CD4-positive, alpha-beta T cell treated with Interleukin-4 for 4 hours (primary cell): Measurements from ENCODE around the gene PUS1.
A peak's percentile ranks its signal among the peaks of the same experiment; 100 is the strongest.
"Not testable (repeated sequence)": the region's sequence is repeated elsewhere in the genome, so short reads cannot be mapped to it uniquely, and the experiment has no call there.

Source experiments
- DNase-seq: peaks from one replicate; pipeline ENCODE4 v3.0.0-alpha.2; 2020

PUS1 gene

DNA sequence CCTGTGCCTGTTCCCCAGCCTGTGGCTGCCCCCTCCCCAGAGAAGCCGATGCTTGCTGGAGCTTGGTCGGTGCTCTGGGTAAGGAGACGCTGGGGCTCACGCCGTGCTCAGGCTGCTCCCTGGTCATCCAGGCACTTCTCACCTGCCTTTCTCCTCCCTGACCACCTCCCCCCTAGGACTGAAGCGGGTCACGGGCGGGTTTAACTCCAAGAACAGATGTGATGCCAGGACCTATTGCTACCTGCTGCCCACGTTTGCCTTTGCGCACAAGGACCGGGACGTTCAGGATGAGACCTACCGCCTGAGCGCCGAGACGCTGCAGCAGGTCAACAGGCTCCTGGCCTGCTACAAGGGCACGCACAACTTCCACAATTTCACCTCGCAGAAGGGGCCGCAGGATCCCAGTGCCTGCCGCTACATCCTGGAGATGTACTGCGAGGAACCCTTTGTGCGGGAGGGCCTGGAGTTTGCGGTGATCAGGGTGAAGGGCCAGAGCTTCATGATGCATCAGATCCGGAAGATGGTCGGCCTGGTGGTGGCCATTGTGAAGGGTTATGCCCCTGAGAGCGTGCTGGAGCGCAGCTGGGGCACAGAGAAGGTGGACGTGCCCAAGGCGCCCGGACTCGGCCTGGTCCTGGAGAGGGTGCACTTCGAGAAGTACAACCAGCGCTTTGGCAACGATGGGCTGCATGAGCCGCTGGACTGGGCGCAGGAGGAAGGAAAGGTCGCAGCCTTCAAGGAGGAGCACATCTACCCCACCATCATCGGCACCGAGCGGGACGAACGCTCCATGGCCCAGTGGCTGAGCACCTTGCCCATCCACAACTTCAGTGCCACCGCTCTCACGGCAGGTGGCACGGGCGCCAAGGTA, 12.3 kb downstream of the PUS1 start:
- DNase-seq = no peak

DNA sequence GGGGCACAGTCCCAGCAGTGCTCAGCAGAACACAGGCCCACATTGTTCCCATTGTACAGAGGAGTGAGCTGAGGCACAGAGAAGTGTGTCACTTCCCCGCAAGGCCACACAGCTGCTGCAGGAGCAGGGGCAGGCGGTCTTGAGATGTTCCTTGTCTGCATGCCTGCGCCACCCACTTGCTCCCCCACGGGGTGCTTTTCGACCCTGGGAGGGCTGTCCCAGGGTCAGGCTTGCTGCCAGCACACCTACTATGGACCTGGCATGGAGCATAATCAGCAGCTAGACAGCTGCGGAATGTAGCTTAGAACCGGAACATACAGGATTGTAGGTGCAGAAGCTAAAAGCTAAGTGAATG, 12.9 kb downstream of the PUS1 start:
- DNase-seq = no peak

DNA sequence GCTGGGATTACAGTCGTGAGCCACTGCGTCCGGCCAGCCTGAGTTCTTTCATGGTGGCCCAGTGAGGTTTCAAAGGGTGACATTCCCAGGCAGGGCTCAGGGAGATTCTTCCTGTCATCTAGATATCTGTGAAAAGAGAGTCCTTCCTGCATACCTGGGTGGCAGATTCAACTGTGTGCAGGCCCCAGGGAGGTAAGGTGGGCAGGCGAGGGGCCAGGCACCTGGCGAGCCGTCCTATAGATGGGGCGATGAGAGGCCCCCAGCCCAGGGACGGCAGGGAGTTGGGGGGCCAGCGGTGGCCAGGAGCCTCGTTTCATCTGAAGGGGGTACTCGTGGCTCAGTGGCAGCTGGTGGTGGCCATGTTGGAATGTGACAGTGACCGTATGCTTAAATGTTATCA, 13.6 kb downstream of the PUS1 start:
- DNase-seq = no peak

DNA sequence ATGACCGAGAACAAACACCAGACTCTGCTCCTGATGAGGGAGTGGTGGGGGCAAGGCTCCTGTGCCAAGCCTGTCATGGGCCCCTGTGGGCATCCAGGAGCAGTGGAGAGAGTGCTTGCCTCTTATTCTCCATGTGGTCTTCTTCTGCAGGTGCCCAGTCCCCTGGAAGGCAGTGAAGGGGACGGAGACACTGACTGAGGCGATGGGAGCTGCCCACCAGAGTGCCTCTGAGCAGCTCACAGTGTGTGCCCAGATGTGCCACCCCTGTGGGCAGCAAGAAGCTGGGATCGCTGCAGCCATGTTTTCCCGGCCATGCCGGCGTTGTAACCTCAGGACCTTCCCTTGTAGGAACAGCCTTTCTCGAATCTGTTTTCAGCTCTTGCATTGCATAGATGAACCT, 14.3 kb downstream of the PUS1 start:
- DNase-seq = no peak

DNA sequence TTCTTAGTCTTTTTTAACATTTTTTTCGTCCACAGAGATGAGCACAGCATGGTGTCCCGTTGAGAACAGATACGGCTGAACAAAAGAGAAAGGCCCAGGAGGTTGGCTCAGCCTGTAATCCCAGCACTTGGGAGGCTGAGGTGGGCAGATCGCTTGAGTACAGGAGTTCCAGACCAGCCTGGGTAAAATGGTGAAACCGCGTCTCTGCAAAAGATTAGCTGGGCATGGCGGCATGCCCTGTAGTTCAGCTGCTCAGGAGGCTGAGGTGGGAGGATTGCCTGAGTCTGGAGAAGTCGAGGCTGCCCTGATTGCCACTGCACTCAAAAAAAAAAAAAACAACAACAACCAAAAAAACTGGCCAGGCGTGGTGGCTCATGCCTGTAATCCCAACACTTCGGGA, 14.8 kb downstream of the PUS1 start:
- no peak for DNase-seq

DNA sequence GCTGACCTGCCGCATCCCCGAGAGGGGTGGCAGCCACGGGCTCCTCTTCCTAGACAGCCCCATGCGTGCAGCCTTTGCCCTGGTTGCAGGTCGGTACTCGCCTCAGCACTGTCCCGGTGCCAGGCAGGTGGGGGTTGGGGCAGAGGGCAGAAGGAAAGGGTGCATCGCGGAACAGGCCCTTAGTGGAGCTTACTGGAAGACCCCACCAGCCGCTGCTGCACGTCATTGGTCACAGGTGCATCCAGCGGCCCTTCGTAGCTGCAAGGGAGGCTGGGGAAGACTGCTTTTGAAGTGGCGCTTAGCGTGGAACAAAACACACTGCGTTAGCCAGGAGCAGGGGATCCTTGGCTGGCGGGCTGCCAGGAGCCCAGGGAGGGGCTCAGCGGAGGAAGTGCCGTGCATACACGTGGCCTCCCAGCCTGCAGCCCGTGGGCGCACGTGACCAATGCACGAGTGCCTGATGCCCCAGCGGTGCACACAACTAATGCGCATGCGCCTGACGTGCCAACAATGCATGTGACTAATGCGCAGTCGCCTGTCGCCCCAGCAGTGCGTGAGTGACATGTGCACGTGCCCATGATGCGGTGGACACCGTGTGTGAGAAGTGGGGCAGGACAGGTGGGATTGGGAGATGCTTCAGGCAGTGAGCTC, 15.7 kb downstream of the PUS1 start:
- no peak for DNase-seq

DNA sequence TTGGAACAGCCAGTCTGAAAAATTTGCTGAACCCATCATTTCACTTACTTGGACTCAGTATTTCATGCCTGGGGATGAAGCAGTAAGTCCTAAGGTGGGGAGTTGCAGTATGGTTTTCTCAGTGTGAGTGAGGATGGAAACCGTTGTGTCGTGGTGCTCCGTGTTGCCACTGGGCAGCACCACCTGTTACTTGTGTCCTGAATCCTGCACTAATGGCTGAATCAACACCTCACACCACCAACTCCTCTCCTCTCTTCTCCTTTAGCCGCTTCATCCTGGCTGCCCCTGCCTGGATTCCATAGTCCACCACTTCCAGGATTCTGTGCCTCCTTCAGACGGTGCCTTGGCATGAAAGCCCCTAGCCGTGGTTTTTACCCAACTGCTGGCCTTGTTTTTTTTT, 17.7 kb downstream of the PUS1 start:
- no peak for DNase-seq

DNA sequence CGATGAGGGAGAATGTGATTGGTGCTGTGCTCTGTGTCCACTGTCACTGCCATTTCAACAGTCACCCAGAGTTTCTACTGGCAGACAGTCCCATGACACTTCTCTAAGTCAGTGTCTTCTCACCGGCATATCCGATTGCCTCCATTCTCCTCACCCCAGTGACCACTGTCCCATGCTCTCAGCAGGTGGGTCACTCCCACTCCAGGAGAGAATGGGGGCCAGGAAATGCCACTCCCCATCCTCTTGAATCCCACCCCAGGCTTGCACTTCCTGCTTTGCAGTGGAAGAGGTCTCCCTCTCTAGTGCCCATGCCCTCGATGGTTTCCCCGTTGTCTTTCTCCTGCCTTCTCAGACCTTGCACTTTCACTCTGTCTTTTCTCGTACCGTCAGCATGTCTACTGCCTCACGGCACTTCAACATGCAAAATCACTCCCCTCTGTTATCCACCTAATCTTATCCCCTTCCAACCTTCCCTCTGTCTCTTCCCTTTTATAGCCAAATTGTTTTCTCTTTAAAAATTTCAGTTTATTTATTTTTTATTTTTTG, 18.5 kb downstream of the PUS1 start:
- DNase-seq = no peak

DNA sequence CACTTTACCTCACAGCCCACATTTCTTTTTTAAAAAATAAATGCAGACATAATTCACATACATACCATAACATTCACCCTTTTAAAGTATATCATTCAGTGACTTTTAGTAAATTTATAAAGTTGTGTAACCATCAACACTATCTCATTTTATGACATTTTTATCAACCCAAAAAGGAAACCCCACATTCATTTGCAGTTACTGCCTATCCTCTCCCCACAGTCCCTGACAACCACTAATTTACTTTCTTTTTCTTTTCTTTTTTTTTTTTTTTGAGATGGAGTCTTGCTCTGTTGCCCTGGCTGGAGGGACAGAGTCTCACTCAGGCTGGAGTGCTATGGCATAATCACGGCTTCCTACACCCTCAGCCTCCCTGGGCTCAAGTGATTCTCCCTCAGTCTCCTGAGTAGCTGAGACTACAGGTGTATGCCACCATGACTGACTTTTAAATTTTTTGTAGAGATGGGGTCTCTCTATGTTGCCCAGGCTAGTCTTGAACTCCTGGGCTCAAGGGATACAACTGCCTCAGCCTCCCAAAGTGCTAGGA, 19.2 kb downstream of the PUS1 start:
- DNase-seq = no peak

DNA sequence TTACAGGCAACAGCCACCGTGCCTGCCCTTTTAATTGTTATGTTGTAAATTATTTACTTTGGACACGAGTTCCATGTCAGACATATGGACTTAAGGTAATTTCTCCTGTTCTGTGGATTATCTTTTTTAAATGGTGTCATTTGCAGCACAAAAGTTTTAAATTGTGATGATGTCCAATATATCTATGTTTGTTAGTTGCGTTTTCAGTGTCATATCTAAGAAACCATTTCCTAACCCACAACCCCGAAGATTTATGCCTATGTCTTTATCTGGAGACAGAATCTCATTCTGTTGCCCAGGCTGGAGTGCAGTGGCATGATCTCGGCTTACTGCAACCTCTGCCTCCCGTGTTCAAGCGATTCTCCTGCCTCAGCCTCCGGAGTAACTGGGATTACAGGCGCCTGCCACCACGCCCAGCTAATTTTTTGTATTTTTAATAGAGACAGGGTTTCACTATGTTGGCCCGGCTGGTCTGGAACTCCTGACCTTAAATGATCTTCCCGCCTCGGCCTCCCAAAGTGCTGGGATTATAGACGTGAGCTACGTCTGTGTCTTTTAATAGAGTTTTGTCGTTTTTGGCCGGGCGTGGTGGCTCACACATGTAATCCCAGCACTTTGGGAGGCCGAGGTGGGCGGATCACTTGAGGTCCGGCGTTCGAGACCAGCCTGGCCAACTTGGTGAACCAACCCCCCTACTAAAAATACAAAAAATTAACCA, 19.8 kb downstream of the PUS1 start:
- not testable (repeated sequence) for DNase-seq

DNA sequence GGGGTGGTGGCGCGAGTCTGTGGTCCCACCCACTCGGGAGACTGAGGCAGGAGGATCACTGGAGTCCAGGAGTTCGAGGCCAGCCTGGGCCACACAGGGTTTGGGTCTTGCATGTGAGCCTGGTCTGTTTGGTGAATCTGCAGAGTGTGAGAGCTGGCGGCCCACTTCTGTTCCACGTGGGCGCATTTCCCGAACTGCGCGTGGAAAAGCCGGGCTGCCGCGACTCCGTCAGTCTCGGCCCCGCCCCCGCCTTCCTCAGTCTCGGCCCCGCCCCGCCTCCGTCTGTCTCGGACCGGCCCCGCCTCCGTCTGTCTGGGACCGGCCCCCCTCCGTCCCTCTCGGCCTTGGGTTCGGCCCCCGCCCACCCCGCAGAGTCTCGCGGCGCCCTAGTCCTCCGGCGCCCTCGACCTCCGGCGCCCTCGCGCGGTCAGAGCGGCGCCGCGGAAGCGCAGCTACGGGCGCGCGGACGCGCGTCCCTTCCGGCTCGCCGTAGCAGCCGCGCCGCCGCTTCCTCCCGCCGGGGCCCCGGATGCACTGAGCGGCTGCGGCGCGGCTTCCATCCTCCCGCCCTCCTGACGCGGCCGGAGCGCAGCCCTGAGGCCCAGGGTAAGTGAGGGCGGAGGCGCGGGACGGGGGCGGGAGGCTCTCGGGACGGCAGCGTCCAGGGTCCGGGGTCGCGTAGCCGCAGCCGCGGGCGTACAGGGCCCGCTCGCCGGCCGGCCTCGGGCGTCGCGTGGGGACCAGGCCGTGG, 20.5 kb downstream of the PUS1 start, which contains the start of gene EP400:
Gene EP400, plus strand, starts transcription at position 512 of the 751 bp plus-strand sequence. CDS start 10,678 bp downstream, outside the sequence.
- peak; percentile 94 for DNase-seq

DNA sequence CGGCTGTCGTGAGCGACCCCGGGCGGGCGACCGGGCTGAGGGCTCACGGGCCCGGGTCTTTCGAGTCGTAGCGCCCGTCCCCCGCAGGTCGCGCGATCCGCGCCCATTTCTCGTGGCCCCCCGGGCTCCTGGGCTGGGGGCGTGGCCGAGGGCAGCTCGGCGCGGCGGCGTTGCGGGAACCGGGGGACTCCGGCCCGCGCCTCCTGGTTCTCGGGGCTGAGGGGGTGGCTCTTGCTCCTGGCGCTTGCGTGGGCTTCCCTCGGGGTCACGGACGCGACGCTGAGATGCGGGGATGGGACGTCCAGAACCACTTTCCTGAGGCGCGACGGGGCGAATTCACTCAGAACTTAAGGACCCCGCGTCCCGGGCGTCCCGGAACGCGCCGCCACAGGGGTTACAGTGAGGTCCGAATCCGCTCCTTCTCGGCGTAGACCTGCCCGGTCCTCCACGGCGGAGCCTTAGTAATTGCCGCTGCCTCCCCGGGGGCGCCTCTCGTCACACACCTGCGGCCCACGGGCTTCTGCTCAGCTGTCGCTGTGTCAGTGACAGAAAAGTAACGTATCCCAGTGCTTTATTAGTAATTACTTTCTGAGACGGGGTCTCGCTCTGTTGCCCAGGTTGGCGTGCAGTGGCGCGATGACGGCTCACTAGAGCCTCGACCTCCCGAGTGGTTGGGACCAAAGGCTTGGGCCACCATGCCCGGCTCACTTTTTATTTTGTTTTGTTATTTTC, 21.3 kb downstream of the PUS1 start:
- DNase-seq = no peak

DNA sequence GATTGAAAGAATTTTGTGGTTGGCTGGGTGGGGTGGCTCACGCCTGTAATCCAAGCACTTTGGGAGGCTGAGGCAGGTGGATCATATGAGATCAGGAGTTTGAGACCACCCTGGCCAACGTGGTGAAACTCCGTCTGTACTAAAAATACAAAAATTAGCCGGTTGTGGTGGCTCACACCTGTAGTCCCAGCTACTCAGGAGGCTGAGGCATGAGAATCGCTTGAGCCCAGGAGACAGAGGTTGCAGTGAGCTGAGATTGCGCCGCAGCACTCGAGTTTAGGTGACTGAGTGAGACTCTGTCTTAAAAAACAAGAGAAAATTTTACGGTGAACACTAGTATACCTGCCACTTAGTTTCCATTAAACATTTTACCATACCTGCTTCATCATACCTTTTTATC, 24.7 kb downstream of the PUS1 start:
- not testable (repeated sequence) for DNase-seq

DNA sequence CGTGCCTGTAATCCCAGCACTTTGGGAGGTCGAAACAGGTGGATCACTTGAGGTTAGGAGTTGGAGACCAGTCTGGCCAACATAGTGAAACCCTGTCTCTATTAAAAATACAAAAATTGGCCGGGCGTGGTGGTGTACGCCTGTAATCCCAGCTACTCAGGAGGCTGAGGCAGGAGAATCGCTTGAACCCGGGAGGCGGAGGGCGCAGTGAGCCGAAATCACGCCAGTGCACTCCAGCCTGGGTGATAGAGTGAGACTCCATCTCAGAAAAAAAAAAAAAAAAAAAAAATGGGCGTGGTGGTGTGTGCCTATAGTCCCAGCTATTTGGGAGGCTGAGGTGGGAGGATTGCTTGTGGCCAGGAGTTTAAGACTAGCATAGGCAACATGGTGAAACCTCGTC, 25.4 kb downstream of the PUS1 start:
- not testable (repeated sequence) for DNase-seq

DNA sequence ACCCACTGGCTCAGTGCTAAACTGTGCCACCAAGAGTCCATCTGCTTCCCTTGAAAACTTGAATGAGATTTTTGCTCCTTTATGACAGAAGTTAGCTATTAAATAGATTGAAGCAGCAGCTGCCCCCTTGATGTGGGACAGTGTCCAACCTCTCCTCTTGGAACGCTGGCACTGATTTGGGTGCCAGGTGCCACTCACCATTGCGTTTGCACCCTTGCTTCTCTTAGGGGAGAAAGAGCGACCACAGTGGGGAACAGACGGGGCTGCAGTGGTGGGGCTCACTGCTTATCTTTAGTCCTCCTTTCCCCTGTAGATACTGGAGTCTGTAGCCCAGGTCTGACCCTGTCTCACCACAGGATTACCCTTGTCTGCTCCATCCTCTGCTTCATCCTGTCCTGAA, 30.0 kb downstream of the PUS1 start:
- no peak for DNase-seq

DNA sequence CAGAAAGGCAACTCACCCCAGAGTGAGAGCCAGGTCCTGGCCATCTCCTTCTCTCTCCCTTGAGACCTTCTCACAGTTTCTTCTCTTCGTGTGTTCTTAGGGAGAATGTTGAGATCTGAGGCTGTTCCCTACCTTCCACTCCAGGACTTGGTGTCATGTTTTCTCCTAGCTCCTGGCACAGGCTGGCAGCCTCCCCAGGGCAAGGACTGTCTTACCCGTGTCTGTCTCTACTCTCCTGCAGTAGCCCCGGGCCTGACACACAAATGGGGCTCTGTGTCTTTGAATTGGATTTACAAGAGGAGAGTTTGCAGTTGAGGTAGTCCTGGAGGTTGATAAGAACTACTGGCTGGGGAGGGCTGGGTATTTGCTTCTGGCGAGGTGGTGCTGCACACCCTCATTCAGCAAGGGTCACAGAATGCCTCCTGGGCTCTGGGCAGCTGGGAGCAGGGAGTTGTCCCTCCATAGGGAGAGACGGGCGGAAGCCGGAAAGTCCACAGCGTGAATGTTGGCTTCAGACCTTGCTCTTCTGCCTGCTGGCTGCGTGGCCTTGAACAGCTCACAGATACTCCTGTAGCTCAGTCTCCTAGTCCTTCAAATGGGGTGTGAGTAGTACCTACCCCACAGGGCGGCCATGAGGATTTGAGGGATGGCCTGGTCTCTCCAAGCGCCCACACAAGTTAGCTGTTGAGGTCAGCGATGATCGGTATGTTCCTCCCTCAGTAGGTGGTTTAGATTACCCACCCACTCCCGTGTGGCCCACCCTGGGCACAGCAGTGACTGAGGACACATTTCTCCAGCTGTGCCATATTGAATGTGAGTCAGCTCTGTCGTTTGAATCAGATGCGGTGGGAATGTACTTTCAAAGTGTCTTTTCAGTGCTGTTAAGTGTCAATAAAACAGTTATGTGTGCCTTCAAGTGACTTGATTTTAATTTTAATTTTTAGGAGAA, 30.8 kb downstream of the PUS1 start:
- no peak for DNase-seq

DNA sequence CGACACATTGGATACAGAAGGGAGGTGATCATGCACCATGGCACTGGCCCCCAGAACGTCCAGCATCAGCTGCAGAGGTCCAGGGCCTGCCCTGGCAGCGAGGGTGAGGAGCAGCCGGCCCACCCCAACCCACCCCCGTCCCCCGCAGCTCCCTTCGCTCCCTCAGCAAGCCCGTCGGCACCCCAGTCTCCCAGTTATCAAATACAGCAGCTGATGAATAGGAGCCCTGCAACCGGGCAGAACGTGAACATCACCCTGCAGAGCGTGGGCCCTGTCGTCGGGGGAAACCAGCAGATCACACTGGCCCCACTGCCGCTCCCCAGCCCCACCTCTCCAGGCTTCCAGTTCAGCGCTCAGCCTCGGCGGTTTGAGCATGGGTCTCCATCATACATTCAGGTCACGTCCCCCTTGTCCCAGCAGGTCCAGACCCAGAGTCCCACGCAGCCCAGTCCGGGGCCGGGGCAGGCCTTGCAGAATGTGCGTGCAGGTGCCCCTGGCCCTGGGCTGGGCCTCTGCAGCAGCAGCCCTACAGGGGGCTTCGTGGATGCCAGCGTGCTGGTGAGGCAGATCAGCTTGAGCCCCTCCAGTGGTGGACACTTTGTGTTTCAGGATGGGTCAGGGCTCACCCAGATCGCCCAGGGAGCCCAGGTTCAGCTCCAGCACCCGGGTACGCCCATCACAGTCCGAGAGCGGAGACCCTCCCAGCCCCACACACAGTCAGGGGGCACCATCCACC, 31.7 kb downstream of the PUS1 start:
- DNase-seq = not testable (repeated sequence)

DNA sequence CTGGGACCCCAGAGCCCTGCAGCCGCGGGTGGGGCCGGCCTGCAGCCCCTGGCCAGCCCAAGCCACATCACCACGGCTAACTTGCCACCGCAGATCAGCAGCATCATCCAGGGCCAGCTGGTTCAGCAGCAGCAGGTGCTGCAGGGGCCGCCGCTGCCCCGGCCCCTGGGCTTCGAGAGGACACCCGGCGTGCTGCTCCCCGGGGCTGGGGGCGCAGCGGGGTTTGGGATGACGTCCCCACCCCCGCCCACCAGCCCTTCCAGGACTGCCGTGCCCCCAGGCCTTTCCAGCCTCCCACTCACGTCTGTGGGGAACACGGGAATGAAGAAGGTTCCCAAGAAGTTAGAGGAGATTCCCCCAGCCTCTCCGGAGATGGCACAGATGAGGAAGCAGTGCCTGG, 32.3 kb downstream of the PUS1 start:
- not testable (repeated sequence) for DNase-seq

DNA sequence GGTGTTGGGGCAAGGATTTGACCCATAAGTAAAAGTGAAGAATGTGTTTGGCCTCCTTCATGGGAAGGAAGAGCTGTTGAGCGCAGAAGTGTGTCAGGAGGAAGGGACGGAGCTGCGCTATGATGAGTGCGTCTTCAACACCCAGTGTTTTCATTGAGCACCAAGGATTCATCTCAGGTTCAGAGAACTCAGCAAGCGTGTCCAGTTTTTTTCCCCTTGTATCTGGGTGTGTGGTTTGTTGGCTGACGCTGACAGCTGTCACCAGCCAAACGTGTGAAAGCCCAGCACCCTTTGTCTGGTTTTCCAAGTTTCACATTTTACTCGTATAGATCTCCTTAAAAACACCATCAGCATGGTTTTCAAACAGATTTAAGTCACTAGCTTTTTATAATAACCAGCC, 33.0 kb downstream of the PUS1 start:
- DNase-seq = no peak

DNA sequence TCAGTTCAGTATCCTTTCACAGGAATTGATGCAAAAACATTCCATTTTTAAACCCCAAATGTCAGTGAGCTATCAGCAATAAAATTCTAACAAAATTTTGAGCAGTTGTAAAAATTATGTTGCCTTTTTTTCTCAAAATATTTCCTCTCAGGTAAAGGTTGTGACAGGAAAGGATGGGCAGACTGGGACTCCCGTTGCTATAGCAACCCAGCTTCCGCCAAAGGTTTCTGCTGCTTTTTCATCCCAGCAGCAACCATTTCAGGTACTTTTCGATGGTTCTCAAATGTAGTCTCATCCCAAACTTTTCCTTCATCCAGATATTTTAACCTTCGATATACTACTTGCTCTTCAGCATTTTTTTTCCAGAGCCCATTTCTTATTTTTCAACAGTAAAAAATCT, 34.3 kb downstream of the PUS1 start:
- peak; percentile 46 for DNase-seq
